ENCODE measurements around the gene CDKL5.

DNA sequence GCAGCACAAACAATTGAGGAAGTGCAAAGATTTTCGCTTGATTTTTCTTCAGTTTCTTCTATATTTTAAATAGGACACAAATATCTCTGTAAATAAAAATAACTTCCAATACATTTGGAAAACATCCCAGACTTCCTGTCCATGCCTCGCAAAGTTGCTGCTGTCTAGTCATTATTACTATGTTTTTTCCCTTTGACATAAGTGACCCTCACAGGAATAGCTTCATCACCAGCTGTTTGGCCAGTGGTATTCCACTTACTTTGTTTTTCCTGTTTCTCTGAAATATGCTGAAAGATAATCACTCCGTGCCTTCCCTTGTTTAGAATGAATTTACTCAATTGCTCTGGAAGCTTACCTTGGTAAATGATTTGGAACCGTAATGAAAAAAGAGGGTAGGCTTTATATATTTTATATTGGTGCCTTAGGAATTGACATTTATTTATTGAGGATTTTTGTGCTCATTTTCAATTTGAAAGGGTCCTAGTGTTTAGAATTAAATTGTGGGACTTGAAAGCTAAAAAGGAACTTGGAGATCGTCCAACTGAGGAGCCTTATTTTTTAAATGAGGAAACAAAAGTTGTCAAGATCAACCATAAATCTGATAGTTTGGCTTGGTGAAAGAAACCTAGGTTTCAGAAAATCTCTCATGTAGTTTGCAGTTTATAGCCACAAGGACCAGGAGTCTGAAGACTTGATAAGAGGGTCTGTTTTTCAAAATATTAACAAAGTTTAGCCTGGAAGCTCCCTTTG, 65.6 kb downstream of the CDKL5 start:
- TF ChIP-seq, protein P1, sequence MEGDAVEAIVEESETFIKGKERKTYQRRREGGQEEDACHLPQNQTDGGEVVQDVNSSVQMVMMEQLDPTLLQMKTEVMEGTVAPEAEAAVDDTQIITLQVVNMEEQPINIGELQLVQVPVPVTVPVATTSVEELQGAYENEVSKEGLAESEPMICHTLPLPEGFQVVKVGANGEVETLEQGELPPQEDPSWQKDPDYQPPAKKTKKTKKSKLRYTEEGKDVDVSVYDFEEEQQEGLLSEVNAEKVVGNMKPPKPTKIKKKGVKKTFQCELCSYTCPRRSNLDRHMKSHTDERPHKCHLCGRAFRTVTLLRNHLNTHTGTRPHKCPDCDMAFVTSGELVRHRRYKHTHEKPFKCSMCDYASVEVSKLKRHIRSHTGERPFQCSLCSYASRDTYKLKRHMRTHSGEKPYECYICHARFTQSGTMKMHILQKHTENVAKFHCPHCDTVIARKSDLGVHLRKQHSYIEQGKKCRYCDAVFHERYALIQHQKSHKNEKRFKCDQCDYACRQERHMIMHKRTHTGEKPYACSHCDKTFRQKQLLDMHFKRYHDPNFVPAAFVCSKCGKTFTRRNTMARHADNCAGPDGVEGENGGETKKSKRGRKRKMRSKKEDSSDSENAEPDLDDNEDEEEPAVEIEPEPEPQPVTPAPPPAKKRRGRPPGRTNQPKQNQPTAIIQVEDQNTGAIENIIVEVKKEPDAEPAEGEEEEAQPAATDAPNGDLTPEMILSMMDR (IDR thresholded peaks at IDR 0.05 in 8 of 11, conservative IDR thresholded peaks at IDR 0.05 in 3 of 11), result no peak
- TF ChIP-seq POLR2AphosphoS5 (IDR thresholded peaks at IDR 0.05), result no peak

All from spleen (tissue), 7 donors.